Transverse colon (tissue), 4 donors: ENCODE data around the gene CEP152. TPM values are rescaled to one million over a fixed set of nuclear protein-coding genes. Genes with fewer than 3 reads are reported as not detected.

ENCODE experiments used
- DNase-seq: peaks from one replicate; pipeline ENCODE4 v3.0.0-alpha.2; 2019
- H3K27ac ChIP-seq, 4 donors: fragments of 200-600 bp; sonication (generic); 2 replicates each; pipeline ENCODE4 v1.5.1; 2016 to 2018; ENCODE audit warnings: inconsistent platforms in 4 of 4
- H3K27me3 ChIP-seq: fragments of 200-600 bp; sonication (generic); 2 replicates; pipeline ENCODE4 v1.5.1; 2017; ENCODE audit warnings: inconsistent platforms
- H3K36me3 ChIP-seq, 4 donors: fragments of 200-600 bp; sonication (generic); 2 replicates each; pipeline ENCODE4 v1.5.1; 2017 to 2019; ENCODE audit warnings: inconsistent platforms in 4 of 4
- H3K4me1 ChIP-seq, 4 donors: fragments of 200-600 bp; sonication (generic); 2 replicates each; pipeline ENCODE4 v1.5.1; 2017 to 2020; ENCODE audit warnings: inconsistent platforms in 4 of 4
- H3K4me3 ChIP-seq, 4 donors: fragments of 200-600 bp; sonication (generic); 1 replicate in 1 of 4; 2 replicates in 3 of 4; pipeline versions ENCODE4 v1.5.1 to v1.6.1; 2017 to 2019; ENCODE audit warnings: inconsistent platforms in 4 of 4
- H3K9me3 ChIP-seq, 2 donors: fragments of 200-600 bp; sonication (generic); 2 replicates each; pipeline ENCODE4 v1.5.1; 2017 to 2019; ENCODE audit warnings: inconsistent platforms in 2 of 2
- CTCF ChIP-seq, 5 experiments: fragments of 200-600 bp in 3 of 5; fragments of 450-650 bp in 2 of 5; sonication (generic) in 3 of 5; IDR thresholded peaks; 1 replicate in 2 of 5; 2 replicates in 3 of 5; pipeline ENCODE4 v1.5.1; 2016 to 2017; ENCODE audit warnings: antibody characterized with exemption in 5 of 5, inconsistent platforms in 3 of 5, mild to moderate bottlenecking in 2 of 5, moderate library complexity in 1 of 5
- EP300 ChIP-seq: sonication (generic); formaldehyde crosslinking; IDR thresholded peaks from one replicate; pipeline ENCODE4 v1.6.1; 2017; ENCODE audit warnings: antibody characterized with exemption, low read depth
- POLR2A ChIP-seq: fragments of 450-650 bp; IDR thresholded peaks from one replicate; pipeline ENCODE4 v1.6.1; 2016; ENCODE audit warnings: antibody characterized with exemption, mild to moderate bottlenecking, moderate library complexity
- POLR2AphosphoS5 ChIP-seq, 3 donors: sonication (generic); formaldehyde crosslinking; IDR thresholded peaks; one replicate each; pipeline ENCODE4 v1.6.1; 2016; ENCODE audit warnings: antibody characterized with exemption in 3 of 3
- WGBS, 2 donors: methylation state at CpG; one replicate each; pipeline ENCODE4 v1.1.5; 2018; ENCODE audit warnings: low coverage in 1 of 2; 5-methylcytosine and 5-hydroxymethylcytosine counted together
- in situ Hi-C, 4 donors: fragments of 200-750 bp; cut with MboI; loops; one replicate each; pipeline versions ENCODE4 v1.15.0 to v1.15.1; 2017; ENCODE audit warnings: low sequenced_read_pairs in 3 of 4, low pct_ligation_motif_present in 1 of 4, low pct_unique_long_range_greater_than_20kb in 1 of 4
- intact Hi-C: fragments of 100-400 bp; cut with DNase I; formaldehyde crosslinking; loops from one replicate; pipeline ENCODE4 v1.15.1; 2023; ENCODE audit warnings: low total_unique reads
- total RNA-seq, 4 donors: library from RNA; depleted of rRNA; stranded (reverse); fragments of >200 nt; gene quantifications; one replicate each; pipeline ENCODE4 v1.1.0, GENCODE V29; 2016

CEP152 gene
- total RNA-seq, 4 donors from 2014 or later = 3.4 to 16.7 (median 9.8) TPM

- peaks cover 0 to 11% (median 8%) of the 10 kb centered on the region in 4 donors for H3K4me1 ChIP-seq
- H3K27ac ChIP-seq = peak overlapping the region in 2 of 4 donors; percentile 29 to 49
- DNase-seq = no peak
- no peaks in the 10 kb centered on the region for H3K9me3 ChIP-seq
- H3K4me3 ChIP-seq = no peak overlapping the region
- WGBS, 2 donors = 29 to 31% methylated on average over 4 of the region's 4 CpGs
- intact Hi-C loops = no loop called here
- TF ChIP-seq CTCF (IDR thresholded peaks at IDR 0.05) = peak; percentile 32 to 47 (median 36)
- TF ChIP-seq EP300 = no peak
- in situ Hi-C loops = loop anchor here in 1 of 4 donors (25.0 kb wide), 1 partner anchor 439 kb away; no protein-coding TSS in a partner anchor
- no peaks in the 10 kb centered on the region for H3K36me3 ChIP-seq
- H3K27me3 ChIP-seq = no peaks in the 10 kb centered on the region
Observed at GRCh38 chr15:48800811-48801455, 9.9 kb downstream of the CEP152 start.

- Histone ChIP-seq H3K4me3 (no peak overlapping the region), H3K36me3 (no peaks in the 10 kb centered on the region), H3K27ac (peak overlapping the region in 1 of 4 donors; percentile 49), H3K4me1 (peaks cover 0 to 12% (median 8%) of the 10 kb centered on the region in 4 donors), H3K9me3 (no peaks in the 10 kb centered on the region), H3K27me3 (no peaks in the 10 kb centered on the region)
- DNase-seq = no peak
- TF ChIP-seq CTCF (IDR thresholded peaks at IDR 0.05) (no peak), POLR2A (no peak), POLR2AphosphoS5 (IDR thresholded peaks at IDR 0.05) (no peak), EP300 (no peak)
- intact Hi-C loops = no loop called here
- in situ Hi-C loops = loop anchor here in 1 of 4 donors (25.0 kb wide), 1 partner anchor 438 kb away; no protein-coding TSS in a partner anchor
- WGBS, 2 donors = 69 to 83% methylated on average over 1 of the region's 1 CpG
Observed at GRCh38 chr15:48800245-48800644, 10.6 kb downstream of the CEP152 start.

GRCh38 chr15:48798319-48798718 is 12.6 kb downstream of the CEP152 start:
- 73 to 77% methylated on average over 1 of the region's 1 CpG for WGBS, 2 donors
- peaks cover 7 to 20% (median 10%) of the 10 kb centered on the region in 4 donors for H3K4me1 ChIP-seq
- H3K4me3 ChIP-seq = no peak overlapping the region
- DNase-seq = no peak
- H3K9me3 ChIP-seq = no peaks in the 10 kb centered on the region
- H3K36me3 ChIP-seq = no peaks in the 10 kb centered on the region
- no peaks in the 10 kb centered on the region for H3K27me3 ChIP-seq
- intact Hi-C loops (no loop called here), in situ Hi-C loops (no loop called here)
- TF ChIP-seq EP300 (no peak), POLR2A (no peak), POLR2AphosphoS5 (IDR thresholded peaks at IDR 0.05) (no peak), CTCF (IDR thresholded peaks at IDR 0.05) (no peak)
- no peak overlapping the region for H3K27ac ChIP-seq

GRCh38 chr15:48796930-48797329 is 13.9 kb downstream of the CEP152 start:
- Histone ChIP-seq H3K27me3 (no peaks in the 10 kb centered on the region), H3K4me1 (peaks cover 7 to 20% (median 10%) of the 10 kb centered on the region in 4 donors), H3K4me3 (no peak overlapping the region), H3K9me3 (no peaks in the 10 kb centered on the region), H3K27ac (no peak overlapping the region), H3K36me3 (no peaks in the 10 kb centered on the region)
- in situ Hi-C loops = no loop called here
- intact Hi-C loops = no loop called here
- TF ChIP-seq POLR2A (no peak), POLR2AphosphoS5 (IDR thresholded peaks at IDR 0.05) (no peak), EP300 (no peak)
- DNase-seq = no peak
- WGBS, 2 donors = 73 to 78% methylated on average over 3 of the region's 3 CpGs
